Measurements from ENCODE around the gene TAS1R3.

TAS1R3 gene

DNA sequence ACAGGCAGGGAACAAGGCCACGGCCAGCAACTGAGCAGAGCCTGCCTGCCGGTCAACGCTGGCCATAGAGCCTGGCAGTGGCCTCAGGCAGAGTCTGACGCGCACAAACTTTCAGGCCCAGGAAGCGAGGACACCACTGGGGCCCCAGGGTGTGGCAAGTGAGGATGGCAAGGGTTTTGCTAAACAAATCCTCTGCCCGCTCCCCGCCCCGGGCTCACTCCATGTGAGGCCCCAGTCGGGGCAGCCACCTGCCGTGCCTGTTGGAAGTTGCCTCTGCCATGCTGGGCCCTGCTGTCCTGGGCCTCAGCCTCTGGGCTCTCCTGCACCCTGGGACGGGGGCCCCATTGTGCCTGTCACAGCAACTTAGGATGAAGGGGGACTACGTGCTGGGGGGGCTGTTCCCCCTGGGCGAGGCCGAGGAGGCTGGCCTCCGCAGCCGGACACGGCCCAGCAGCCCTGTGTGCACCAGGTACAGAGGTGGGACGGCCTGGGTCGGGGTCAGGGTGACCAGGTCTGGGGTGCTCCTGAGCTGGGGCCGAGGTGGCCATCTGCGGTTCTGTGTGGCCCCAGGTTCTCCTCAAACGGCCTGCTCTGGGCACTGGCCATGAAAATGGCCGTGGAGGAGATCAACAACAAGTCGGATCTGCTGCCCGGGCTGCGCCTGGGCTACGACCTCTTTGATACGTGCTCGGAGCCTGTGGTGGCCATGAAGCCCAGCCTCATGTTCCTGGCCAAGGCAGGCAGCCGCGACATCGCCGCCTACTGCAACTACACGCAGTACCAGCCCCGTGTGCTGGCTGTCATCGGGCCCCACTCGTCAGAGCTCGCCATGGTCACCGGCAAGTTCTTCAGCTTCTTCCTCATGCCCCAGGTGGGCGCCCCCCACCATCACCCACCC is at the start of gene TAS1R3:
Gene TAS1R3, plus strand, starts transcription at position 213 of the 898 bp plus-strand sequence. Its CDS starts 66 bp downstream, at position 279.
- DNase-seq = no peak

DNA sequence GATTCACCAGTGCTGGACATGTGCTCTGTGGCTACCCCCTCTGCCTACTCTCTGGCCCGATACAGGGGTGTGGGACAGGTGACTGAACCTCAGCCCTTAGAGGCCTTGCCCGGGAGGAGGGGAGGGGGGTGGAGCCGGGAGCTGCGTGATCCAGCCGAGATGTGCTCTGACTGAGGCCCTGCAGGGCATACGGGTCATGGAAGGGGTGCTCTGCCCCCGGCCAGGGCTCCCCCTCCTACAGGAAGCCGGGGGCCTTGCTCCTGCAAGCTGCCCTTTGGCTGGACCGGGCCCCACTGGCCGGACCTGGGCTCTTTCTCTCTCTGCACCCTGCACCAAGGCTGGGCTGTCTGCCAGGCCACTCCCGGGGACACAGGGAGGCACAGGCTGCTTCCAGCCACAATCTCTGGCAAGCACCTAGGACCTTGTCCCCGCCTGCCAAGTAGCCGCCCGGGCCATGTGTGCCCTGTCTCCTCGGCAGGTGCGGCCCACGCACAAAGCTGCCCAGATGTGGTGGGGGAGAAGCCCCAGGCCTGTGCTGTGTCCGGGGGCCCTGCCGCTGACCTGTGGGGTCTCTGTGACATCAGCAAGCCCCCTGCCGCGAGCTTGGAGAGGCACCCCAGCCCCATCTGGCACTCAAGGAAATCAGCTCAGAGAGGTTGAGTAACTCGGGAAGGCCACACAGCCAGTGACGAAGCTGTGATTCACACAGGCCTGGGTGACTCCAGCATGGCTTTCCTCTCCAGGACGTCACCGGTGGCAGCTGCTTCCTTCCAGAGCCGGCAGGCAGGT is 49.4 kb upstream of the TAS1R3 start:
- no peak for DNase-seq

DNA sequence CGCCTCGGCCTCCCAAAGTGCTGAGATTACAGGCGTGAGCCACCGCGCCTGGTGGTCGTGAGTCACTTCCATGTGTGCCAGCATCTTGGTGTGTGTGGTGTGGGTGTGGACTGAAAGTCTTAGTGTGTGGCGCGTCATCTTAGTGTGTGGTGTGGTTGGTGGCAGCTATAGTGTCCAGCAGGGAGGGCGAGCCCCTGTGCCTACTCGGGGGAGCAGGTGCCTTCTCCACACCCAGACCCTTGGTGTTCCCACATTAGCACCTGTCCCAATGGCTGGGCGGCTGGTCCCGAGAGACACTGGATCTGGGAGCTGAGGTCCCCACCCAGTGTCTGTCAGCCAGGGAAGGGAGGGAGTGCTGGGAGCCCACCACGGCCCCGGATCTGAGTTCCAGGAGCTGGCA is 48.1 kb upstream of the TAS1R3 start:
- DNase-seq = no peak

GRCh38 chr1:1283821-1284220 is 47.3 kb upstream of the TAS1R3 start:
- no peak for DNase-seq

DNA sequence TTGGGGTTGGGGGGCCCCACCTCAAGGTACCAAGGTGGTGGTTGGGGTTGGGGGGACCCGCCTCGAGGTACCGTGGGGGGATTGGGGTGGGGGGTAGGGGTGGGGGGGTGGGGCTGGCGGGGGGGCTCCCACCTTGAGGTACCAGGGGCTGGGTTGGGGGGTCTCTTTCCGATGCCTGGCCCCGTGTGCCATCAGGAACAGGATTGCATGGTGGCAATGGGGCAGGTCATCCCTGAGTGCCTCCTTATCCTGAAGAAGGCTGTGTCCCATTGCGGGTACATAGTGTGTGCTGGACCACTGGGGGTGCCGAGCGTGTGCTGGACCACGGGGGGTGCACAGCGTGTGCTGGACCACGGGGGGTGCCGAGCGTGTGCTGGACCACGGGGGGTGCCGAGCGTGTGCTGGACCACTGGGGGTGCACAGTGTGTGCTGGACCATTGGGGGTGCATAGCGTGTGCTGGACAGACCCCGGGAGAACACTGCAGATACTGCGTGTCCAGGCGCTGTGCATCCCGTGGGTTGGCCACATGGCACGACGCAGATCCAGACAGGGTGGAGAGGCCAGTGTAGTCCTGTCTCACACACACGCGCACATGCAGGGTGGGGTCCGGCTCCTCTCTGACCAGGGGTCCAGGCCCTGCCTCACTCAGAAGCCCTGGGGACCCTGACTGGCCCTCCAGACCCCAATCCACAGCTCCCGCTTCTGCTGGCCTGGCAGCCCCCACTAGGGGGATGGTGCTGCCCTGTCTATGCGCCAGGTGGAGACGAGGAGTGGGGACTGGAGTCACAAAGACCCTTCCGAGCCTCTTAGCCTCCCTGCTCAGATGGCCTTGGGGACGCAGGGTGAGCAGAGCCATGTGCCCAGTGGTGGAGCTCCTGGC is 46.6 kb upstream of the TAS1R3 start:
- DNase-seq = no peak

DNA sequence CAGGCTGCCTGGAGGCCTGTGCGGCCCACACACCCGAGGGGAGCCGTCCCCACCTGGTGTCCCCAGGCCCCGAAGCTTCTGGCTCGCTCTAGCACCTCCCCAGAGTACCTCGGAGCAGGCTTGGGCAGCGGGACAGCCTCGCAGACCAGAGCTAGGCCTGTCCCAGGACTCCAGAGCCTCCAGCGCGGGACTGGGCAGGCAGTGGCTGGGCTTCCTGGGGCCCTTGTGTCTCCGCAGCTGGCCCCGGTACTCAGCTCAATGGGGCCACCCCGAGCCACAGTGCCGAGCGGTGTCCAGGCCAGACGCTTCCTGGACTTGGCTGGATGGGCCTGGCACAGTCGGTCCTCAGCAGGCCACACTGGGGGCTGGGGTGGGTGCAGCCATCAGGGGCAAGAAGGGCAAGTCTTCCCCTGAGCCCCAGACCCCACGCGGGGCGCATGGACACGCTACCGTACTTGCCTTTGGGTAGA is 45.9 kb upstream of the TAS1R3 start:
- DNase-seq = no peak

- DNase-seq = no peak
Measured at GRCh38 chr1:1285611-1286311, 45.3 kb upstream of the TAS1R3 start.

- DNase-seq = no peak
Measured at GRCh38 chr1:1286313-1287261, 44.5 kb upstream of the TAS1R3 start.

DNA sequence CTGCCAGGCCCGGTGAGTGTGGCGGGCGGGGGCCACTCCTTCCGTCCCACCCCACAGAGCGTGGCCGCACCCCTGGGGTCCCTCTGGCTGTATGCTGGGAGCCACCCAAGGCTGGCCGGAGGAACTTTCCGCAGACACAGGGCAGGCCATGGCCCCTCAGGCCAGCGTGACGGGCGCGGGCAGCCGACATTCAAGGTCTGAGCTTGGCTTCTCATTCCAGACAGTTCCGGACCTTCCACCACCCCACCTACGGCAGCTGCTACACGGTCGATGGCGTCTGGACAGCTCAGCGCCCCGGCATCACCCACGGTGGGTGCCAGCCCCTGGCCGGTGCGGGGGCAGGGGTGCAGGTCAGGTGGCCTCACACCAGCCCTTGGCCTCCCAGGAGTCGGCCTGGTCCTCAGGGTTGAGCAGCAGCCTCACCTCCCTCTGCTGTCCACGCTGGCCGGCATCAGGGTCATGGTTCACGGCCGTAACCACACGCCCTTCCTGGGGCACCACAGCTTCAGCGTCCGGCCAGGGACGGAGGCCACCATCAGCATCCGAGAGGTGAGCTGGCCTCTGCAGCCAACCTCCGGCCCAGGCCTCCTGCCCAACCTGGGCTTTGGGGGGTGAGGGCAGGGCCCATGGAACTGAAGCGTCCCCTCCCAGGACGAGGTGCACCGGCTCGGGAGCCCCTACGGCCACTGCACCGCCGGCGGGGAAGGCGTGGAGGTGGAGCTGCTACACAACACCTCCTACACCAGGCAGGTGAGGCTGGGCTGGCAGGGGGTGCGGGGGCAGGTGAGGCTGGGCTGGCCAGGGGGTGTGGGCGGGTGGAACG is 43.6 kb upstream of the TAS1R3 start:
- no peak for DNase-seq

DNA sequence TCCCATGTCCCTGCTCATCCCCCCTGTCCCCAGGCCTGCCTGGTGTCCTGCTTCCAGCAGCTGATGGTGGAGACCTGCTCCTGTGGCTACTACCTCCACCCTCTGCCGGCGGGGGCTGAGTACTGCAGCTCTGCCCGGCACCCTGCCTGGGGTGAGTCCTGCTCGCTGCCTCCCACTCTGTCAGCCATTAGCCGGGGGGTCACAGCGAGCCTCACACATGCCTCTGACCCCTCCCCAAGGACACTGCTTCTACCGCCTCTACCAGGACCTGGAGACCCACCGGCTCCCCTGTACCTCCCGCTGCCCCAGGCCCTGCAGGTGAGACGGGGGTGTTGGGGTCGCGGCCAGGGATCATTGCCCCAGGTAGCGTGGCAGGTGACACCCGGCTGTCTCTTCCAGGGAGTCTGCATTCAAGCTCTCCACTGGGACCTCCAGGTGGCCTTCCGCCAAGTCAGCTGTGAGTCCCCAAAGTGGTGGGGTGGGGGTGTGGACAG is 40.8 kb upstream of the TAS1R3 start:
- DNase-seq = no peak

DNA sequence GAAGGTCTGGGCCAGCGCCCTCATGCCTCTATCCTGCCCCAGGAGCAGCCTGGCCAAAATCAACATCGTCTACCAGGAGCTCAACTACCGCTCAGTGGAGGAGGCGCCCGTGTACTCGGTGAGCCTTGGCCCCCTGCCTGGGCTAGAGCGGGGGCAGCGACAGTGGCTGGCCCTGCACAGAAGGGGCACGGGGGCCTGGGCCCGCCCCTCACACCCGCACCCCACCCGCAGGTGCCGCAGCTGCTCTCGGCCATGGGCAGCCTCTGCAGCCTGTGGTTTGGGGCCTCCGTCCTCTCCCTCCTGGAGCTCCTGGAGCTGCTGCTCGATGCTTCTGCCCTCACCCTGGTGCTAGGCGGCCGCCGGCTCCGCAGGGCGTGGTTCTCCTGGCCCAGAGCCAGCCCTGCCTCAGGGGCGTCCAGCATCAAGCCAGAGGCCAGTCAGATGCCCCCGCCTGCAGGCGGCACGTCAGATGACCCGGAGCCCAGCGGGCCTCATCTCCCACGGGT is 40.0 kb upstream of the TAS1R3 start:
- DNase-seq = no peak

- DNase-seq = no peak
Measured at GRCh38 chr1:1291548-1292441, 39.3 kb upstream of the TAS1R3 start.

- DNase-seq = no peak
Measured at GRCh38 chr1:1292442-1292779, 38.7 kb upstream of the TAS1R3 start.

DNA sequence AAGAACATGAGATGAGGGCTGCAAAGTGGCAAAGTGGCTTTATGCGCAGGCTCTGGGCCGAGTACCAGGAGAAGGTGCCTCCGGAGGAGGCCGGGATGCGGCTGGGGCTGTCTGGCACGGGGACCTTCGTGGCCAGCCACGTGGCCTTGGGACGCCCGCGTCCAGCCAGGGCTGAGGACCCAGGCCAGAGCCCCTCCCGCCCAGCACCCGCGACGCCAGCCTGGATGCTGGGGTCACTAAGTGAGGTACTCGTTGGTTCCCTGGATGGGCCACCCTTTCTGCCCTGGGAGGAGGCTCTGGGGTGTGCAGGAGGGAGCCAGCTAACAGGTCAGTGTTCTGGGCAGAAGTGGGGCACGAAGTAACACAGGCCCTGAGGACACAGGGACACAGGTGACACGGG is 38.2 kb upstream of the TAS1R3 start:
- DNase-seq = no peak

DNA sequence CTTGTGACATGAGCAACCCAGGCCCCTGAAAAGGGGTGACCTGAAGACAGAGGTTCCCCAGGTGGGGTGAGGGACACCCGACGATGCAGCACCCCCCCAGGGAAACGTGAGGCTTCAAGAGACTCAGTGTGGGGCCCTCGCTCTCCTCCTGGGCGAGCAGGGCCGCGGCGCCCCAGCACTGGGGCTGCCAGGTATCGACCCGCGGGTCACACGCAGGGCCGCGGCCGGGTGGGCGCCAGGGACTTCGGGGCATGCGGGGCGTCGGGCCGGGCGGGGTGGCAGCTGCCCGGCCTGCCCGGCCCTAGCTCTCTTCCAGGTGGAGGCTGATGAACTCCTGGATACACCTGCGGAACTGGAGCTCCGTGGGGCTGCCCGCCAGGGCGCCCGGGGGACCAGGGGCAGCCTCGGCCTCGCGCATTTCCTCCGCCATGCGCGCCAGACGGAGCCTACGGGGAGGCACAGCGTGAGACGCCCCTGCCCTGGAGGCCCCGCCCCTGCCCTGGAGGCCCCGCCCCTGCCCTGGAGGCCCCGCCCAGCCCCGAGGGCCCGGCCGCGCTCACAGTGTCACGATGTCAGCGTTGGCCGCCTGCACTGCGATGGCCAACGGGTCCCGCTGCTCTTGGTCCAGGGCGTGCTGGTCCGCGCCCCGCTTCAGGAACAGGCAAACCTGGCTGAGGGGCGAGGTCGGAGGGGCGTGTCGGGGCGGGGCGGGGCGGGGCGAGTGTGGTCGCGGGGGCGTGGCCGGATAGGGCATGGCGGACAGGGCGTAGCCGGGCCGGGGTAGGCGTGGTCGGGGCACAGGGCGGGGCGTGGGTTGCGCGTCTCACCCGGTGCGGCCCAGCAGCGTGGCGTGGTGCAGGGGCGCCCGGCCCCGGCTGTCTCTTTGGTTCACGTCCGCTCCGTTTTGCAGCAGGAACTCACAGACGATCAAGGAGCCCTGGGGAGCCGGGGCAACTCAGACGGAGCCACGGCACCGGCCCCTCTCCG is 37.5 kb upstream of the TAS1R3 start:
- DNase-seq = no peak

DNA sequence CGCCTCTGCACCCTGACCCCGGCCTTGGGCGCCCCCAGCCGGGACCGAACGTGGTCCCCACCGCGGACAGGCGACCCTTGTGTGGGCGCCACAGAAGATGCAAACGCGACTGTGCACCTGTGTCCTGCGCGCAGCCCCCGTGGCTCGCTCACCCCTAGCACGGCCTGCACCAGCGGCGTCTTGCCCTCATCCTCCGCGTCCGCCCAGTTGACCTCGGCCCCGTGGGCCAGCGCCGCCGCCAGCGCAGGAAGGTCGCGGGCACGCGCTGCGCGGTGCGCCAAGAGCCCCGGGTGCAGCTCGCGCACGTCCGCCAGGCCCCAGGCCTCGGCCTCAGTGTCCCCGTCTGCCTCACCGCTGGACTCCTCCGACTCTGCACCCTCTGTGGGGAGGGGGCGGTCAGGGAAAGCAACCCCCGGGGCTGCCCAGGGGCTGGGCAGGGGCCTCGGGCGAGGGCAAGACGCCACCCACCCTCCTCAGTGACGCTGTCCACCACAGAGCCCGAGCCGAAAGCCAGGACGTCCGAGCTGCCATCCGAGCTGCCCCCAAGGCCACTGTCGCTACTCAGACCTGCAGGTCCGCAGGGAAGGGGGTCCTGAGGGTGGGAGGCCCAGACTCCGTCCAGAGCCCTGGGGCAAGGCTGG is 36.7 kb upstream of the TAS1R3 start:
- DNase-seq = no peak
